IMR-90 (cell line): ENCODE results near the gene FPR2. TPM values are rescaled to one million over a fixed set of nuclear protein-coding genes. Genes with fewer than 3 reads are reported as not detected.

Source experiments
- ATAC-seq: fragments of 200-7000 bp; cut with Tn5 transposase; 2 replicates; pipeline ENCODE4 v1.9.1; 2020; ENCODE audit warnings: low read depth, mild to moderate bottlenecking, moderate library complexity
- BruUV-seq: library from RNA; stranded (reverse); fragments of 400-500 nt; replicated peaks from 2 replicates; lab custom pipeline; 2021; lab: Mats Ljungman, UMichigan
- CTCF ChIA-PET: fragments of 300-600 bp; formaldehyde crosslinking; extraction: SDS; loops from one replicate; lab custom pipeline; 2021; ENCODE audit warnings: antibody characterized with exemption; lab: Yijun Ruan, JAX
- POLR2A ChIA-PET: fragments of 300-600 bp; sonication (Branson Sonifier 250); formaldehyde crosslinking; loops from one replicate; lab custom pipeline; 2022; ENCODE audit warnings: antibody characterized with exemption; ENCODE audit not compliant: unreplicated experiment; lab: Charles Lee
- DNase-seq: peaks from one replicate; pipeline ENCODE4 v3.0.0; 2013
- H2AFZ ChIP-seq: replicated peaks from 2 replicates; pipeline ENCODE3; 2013; ENCODE audit warnings: low read length, mild to moderate bottlenecking; ENCODE audit not compliant: poor library complexity
- H2AK5ac ChIP-seq: 2 replicates; pipeline ENCODE4 v1.6.1; 2013; ENCODE audit warnings: low read depth, low read length, inconsistent platforms
- H2AK9ac ChIP-seq: replicated peaks from 2 replicates; pipeline ENCODE3; 2013; ENCODE audit warnings: mild to moderate bottlenecking, low read depth, low read length, moderate library complexity; ENCODE audit not compliant: poor library complexity
- H2BK120ac ChIP-seq: 2 replicates; pipeline ENCODE4 v1.6.1; 2013; ENCODE audit warnings: low read depth, low read length, inconsistent platforms
- H2BK15ac ChIP-seq: 3 replicates; pipeline ENCODE4 v1.6.1; 2013; ENCODE audit warnings: low read depth, low read length, inconsistent platforms
- H2BK20ac ChIP-seq: 2 replicates; pipeline ENCODE4 v1.6.1; 2013; ENCODE audit warnings: low read depth, mild to moderate bottlenecking, inconsistent platforms, low read length, moderate library complexity
- H2BK5ac ChIP-seq: 2 replicates; pipeline ENCODE4 v1.6.1; 2013; ENCODE audit warnings: mild to moderate bottlenecking, low read depth, low read length, inconsistent platforms; ENCODE audit not compliant: poor library complexity, severe bottlenecking
- H3K14ac ChIP-seq: replicated peaks from 2 replicates; pipeline ENCODE4 v1.6.1; 2013; ENCODE audit warnings: low read depth, low read length, inconsistent platforms
- H3K18ac ChIP-seq: 2 replicates; pipeline ENCODE4 v1.6.1; 2013; ENCODE audit warnings: low read depth, low read length, control low read depth
- H3K23ac ChIP-seq: 2 replicates; pipeline ENCODE4 v1.6.1; 2013; ENCODE audit warnings: low read depth, low read length, inconsistent platforms
- H3K27ac ChIP-seq: 2 replicates; pipeline ENCODE4 v1.5.1; 2013; ENCODE audit warnings: mild to moderate bottlenecking, control low read depth, low read length; ENCODE audit not compliant: insufficient read depth
- H3K27me3 ChIP-seq: 2 replicates; pipeline ENCODE4 v1.6.1; 2013; ENCODE audit warnings: low read length; ENCODE audit not compliant: control insufficient read depth, insufficient read depth
- H3K36me3 ChIP-seq: 2 replicates; pipeline ENCODE4 v1.6.1; 2013; ENCODE audit warnings: low read length, mixed read lengths; ENCODE audit not compliant: control insufficient read depth, insufficient read depth
- H3K4ac ChIP-seq: 2 replicates; pipeline ENCODE4 v1.6.1; 2013; ENCODE audit warnings: low read depth, low read length, inconsistent platforms
- H3K4me1 ChIP-seq: 2 replicates; pipeline ENCODE4 v1.6.1; 2013; ENCODE audit warnings: low read length, mixed read lengths; ENCODE audit not compliant: control insufficient read depth, insufficient read depth
- H3K4me2 ChIP-seq: 2 replicates; pipeline ENCODE4 v1.6.1; 2013; ENCODE audit warnings: low read depth, mild to moderate bottlenecking, control low read depth, low read length, moderate library complexity
- H3K4me3 ChIP-seq: 2 replicates; pipeline ENCODE4 v1.5.1; 2013; ENCODE audit warnings: low read depth, mild to moderate bottlenecking, control low read depth, low read length, moderate library complexity; ENCODE audit not compliant: insufficient read depth
- H3K56ac ChIP-seq: 2 replicates; pipeline ENCODE4 v1.6.1; 2013; ENCODE audit warnings: low read length, inconsistent platforms; ENCODE audit not compliant: insufficient read depth; ENCODE audit errors: extremely low read depth
- H3K79me1 ChIP-seq, 2 experiments: 2 replicates each; pipeline ENCODE4 v1.6.1; 2013; ENCODE audit warnings: low read length in 2 of 2, inconsistent platforms in 1 of 2, low read depth in 1 of 2
- H3K9ac ChIP-seq: 2 replicates; pipeline ENCODE4 v1.6.1; 2013; ENCODE audit warnings: low read depth, low read length, control low read depth
- H3K9me1 ChIP-seq: 2 replicates; pipeline ENCODE4 v1.6.1; 2013; ENCODE audit warnings: low read length, inconsistent platforms; ENCODE audit not compliant: insufficient read depth
- H3K9me3 ChIP-seq: 2 replicates; pipeline ENCODE4 v1.6.1; 2013; ENCODE audit warnings: low read length; ENCODE audit not compliant: control insufficient read depth, insufficient read depth
- H4K20me1 ChIP-seq: 2 replicates; pipeline ENCODE4 v1.6.1; 2013; ENCODE audit warnings: low read length, inconsistent platforms; ENCODE audit not compliant: insufficient read depth
- H4K5ac ChIP-seq: 2 replicates; pipeline ENCODE4 v1.6.1; 2013; ENCODE audit warnings: mild to moderate bottlenecking, low read depth, low read length, control low read depth
- H4K8ac ChIP-seq, 2 experiments: 2 replicates each; pipeline ENCODE4 v1.6.1; 2013; ENCODE audit warnings: low read depth in 2 of 2, low read length in 2 of 2, control low read depth in 1 of 2, inconsistent platforms in 1 of 2
- H4K91ac ChIP-seq: 2 replicates; pipeline ENCODE4 v1.6.1; 2013; ENCODE audit warnings: low read depth, low read length, inconsistent platforms; ENCODE audit not compliant: insufficient read depth
- CEBPB ChIP-seq: IDR thresholded peaks from 2 replicates; pipeline ENCODE4 v1.6.1; 2012; ENCODE audit warnings: low read depth, low read length, improper control_type of control experiment
- MAFK ChIP-seq: IDR thresholded peaks from 2 replicates; pipeline ENCODE4 v1.6.1; 2012; ENCODE audit warnings: low read depth, low read length, improper control_type of control experiment
- MXI1 ChIP-seq: IDR thresholded peaks from 2 replicates; pipeline ENCODE4 v1.6.1; 2012; ENCODE audit warnings: low read depth, mild to moderate bottlenecking, low read length, moderate library complexity, borderline replicate concordance
- POLR2A ChIP-seq: IDR thresholded peaks from 2 replicates; pipeline ENCODE4 v1.6.1; 2012; ENCODE audit warnings: mild to moderate bottlenecking, low read depth, low read length
- RAD21 ChIP-seq: IDR thresholded peaks from 2 replicates; pipeline ENCODE4 v1.6.1; 2012; ENCODE audit warnings: low read length, improper control_type of control experiment
- SMC3 ChIP-seq: fragments of 150-350 bp; IDR thresholded peaks from 2 replicates; pipeline ENCODE4 v1.6.1; 2016; ENCODE audit warnings: low read depth, mild to moderate bottlenecking, antibody characterized with exemption, low read length, moderate library complexity
- WGBS, 2 experiments: methylation state at CpG; one replicate each; pipeline versions ENCODE4 v1.1.5 to v1.1.7; 2013; ENCODE audit warnings: missing lambda C conversion rate in 2 of 2; ENCODE audit not compliant: insufficient read length in 1 of 2; ENCODE audit errors: extremely low coverage in 2 of 2; 5-methylcytosine and 5-hydroxymethylcytosine counted together
- dilution Hi-C: fragments of 300-500 bp; cut with HindIII; formaldehyde crosslinking; loops from one replicate; pipeline ENCODE4 v1.14.3; 2018; ENCODE audit warnings: low sequenced_read_pairs; ENCODE audit not compliant: unreplicated experiment
- in situ Hi-C: fragments of 300-500 bp; cut with MboI; formaldehyde crosslinking; loops from 3 replicates; pipeline ENCODE4 v1.14.3; 2019; ENCODE audit warnings: low sequenced_read_pairs, inconsistent platforms, mixed read lengths
- intact Hi-C: fragments of 100-400 bp; cut with micrococcal nuclease; formaldehyde crosslinking; loops from 2 replicates; pipeline ENCODE4 v1.10.0; 2022
- polyA plus RNA-seq, 3 experiments: library from polyadenylated mRNA; depleted of rRNA; stranded (reverse); fragments of >200 nt; gene quantifications; 2 replicates each; pipeline ENCODE4 v1.2.3, GENCODE V29; 2012; ENCODE audit warnings: low replicate concordance in 1 of 3
- total RNA-seq: library from RNA; depleted of rRNA; stranded (reverse); fragments of >200 nt; gene quantifications from 2 replicates; pipeline ENCODE4 v1.2.3, GENCODE V29; 2012
- TF ChIP-seq, protein P1 (sequence below): conservative IDR thresholded peaks from 2 replicates; pipeline ENCODE4 v1.5.1; 2012; ENCODE audit warnings: mild to moderate bottlenecking, low read depth, low read length, improper control_type of control experiment

Gene FPR2
- total and polyA plus RNA-seq, 2 of the 4 experiments (the other 2 are of a cell fraction): not detected

DNA sequence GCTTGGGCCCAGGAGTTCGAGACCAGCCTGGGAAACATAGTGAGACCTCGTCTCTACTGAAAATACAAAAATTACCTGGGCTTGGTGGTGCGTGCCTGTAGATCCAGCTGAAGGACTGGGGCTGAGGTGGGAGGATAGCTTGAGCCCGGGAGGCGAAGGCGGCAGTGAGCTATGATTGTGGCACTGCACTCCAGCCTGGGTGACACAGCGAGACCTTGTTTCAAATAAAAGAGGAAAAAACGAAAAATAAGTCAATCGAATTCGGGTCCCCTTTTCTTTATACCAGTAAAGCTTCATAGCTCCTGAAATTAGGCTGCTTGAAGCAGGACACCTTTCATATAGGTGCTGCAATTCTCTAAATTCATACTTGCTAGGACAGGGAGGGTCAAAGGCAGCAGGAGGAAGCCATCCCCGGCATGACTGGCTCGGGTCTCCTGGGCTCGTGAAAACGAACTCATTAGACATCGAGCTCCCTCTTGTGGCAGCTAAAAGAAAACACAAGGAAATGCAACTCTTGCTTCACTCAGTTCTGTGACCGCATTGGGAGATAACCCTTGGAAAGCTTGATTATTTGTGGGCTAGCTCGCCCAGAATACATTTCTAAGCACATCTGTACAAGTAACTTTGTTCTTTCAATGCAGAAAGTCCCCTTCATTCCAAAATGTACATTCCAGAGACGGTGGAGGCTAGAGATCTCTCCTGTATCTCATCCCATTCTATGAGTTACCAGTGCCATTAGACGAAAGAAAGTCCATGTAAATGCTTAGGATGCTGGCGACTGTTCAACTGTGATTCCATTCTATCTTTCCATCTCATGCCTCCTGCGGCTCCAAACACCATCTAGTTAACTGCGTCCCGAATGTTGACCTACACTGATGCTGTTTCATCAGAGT lies 16.8 kb downstream of the FPR2 start:
- no peak overlapping the region for H3K27ac ChIP-seq
- H4K91ac ChIP-seq: no peak overlapping the region
- H2BK20ac ChIP-seq: no peak overlapping the region
- H2AK5ac ChIP-seq: no peak overlapping the region
- CTCF ChIA-PET: interaction anchor here (0.6 to 1.7 kb wide), 13 partner anchors 8 to 440 kb away, joined by 3 to 6 read pairs (median 4); no protein-coding TSS in a partner anchor
- H3K27me3 ChIP-seq: peaks cover 2% of the 10 kb centered on the region; the same call in 1 of the 2 replicates
- no peak overlapping the region for H3K14ac ChIP-seq
- H3K56ac ChIP-seq: no peak overlapping the region
- H2BK5ac ChIP-seq: no peak overlapping the region
- H3K9me3 ChIP-seq: no peaks in the 10 kb centered on the region
- ATAC-seq (peak; percentile 99), DNase-seq (peak; percentile 80)
- no peak overlapping the region for H3K18ac ChIP-seq
- H2AK9ac ChIP-seq: no peak overlapping the region
- H2AFZ ChIP-seq: no peak overlapping the region
- WGBS, 2 experiments: 28% methylated on average over 3 of the region's 23 CpGs; no CpG with 5 or more reads in 1 of the 2 experiments
- no peaks in the 10 kb centered on the region for H4K20me1 ChIP-seq
- no peak overlapping the region for H3K4ac ChIP-seq
- POLR2A ChIA-PET: no interaction called here
- no peaks in the 10 kb centered on the region for H3K79me1 ChIP-seq
- TF ChIP-seq, protein P1, sequence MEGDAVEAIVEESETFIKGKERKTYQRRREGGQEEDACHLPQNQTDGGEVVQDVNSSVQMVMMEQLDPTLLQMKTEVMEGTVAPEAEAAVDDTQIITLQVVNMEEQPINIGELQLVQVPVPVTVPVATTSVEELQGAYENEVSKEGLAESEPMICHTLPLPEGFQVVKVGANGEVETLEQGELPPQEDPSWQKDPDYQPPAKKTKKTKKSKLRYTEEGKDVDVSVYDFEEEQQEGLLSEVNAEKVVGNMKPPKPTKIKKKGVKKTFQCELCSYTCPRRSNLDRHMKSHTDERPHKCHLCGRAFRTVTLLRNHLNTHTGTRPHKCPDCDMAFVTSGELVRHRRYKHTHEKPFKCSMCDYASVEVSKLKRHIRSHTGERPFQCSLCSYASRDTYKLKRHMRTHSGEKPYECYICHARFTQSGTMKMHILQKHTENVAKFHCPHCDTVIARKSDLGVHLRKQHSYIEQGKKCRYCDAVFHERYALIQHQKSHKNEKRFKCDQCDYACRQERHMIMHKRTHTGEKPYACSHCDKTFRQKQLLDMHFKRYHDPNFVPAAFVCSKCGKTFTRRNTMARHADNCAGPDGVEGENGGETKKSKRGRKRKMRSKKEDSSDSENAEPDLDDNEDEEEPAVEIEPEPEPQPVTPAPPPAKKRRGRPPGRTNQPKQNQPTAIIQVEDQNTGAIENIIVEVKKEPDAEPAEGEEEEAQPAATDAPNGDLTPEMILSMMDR: peak; percentile 82
- TF ChIP-seq RAD21 (peak; percentile 79), POLR2A (no peak), MXI1 (no peak), MAFK (no peak), SMC3 (peak; percentile 66), CEBPB (peak; percentile 93)
- H3K23ac ChIP-seq: no peak overlapping the region
- no peak overlapping the region for H3K4me3 ChIP-seq
- no peaks in the 10 kb centered on the region for H3K36me3 ChIP-seq
- in situ Hi-C loops: loop anchor here (10.0 kb wide), 1 partner anchor 113 kb away; no protein-coding TSS in a partner anchor
- no TSS peak for BruUV-seq
- peak overlapping the region; percentile 38; the same call in 1 of the 2 replicates for H3K4me2 ChIP-seq
- H4K8ac ChIP-seq: no peak overlapping the region
- H3K9ac ChIP-seq: no peak overlapping the region
- no peaks in the 10 kb centered on the region for H3K9me1 ChIP-seq
- intact Hi-C loops: loop anchor here (1.0 to 5.0 kb wide), 5 partner anchors 113 to 441 kb away; no protein-coding TSS in a partner anchor
- H3K4me1 ChIP-seq: no peaks in the 10 kb centered on the region
- H2BK15ac ChIP-seq: no peak overlapping the region
- dilution Hi-C loops: no loop called here
- H2BK120ac ChIP-seq: no peak overlapping the region
- no peak overlapping the region for H4K5ac ChIP-seq
